H9 (cell line): Measurements from ENCODE around the gene DPM3. TPM values are rescaled to one million over a fixed set of nuclear protein-coding genes. Genes with fewer than 3 reads are reported as not detected.

Experiments
- DNase-seq: peaks from one replicate; pipeline ENCODE4 v3.0.0-alpha.2; 2017
- H2AFZ ChIP-seq: one replicate; pipeline ENCODE4 v1.6.1; 2013; ENCODE audit warnings: mild to moderate bottlenecking, low read length, control low read depth, moderate library complexity
- H2AK5ac ChIP-seq: 2 replicates; pipeline ENCODE4 v1.6.1; 2013; ENCODE audit warnings: low read length, control low read depth, mixed read lengths; ENCODE audit not compliant: insufficient read length
- H2BK120ac ChIP-seq: one replicate; pipeline ENCODE4 v1.6.1; 2013; ENCODE audit warnings: low read depth, mild to moderate bottlenecking, low read length, control low read depth, inconsistent platforms; ENCODE audit not compliant: poor library complexity, severe bottlenecking
- H2BK12ac ChIP-seq: 2 replicates; pipeline ENCODE4 v1.6.1; 2013; ENCODE audit warnings: low read length, control low read depth, mixed read lengths, low read depth; ENCODE audit not compliant: insufficient read length
- H2BK15ac ChIP-seq: 2 replicates; pipeline ENCODE4 v1.6.1; 2013; ENCODE audit warnings: low read depth, low read length, control low read depth
- H2BK20ac ChIP-seq: one replicate; pipeline ENCODE4 v1.6.1; 2013; ENCODE audit warnings: low read depth, mild to moderate bottlenecking, low read length, control low read depth, inconsistent platforms; ENCODE audit not compliant: poor library complexity, severe bottlenecking
- H2BK5ac ChIP-seq: 2 replicates; pipeline ENCODE4 v1.6.1; 2013; ENCODE audit warnings: low read length, control low read depth, mixed read lengths; ENCODE audit not compliant: insufficient read length
- H3K14ac ChIP-seq: 2 replicates; pipeline ENCODE4 v1.6.1; 2013; ENCODE audit warnings: low read length, control low read depth; ENCODE audit not compliant: insufficient read depth
- H3K18ac ChIP-seq: 2 replicates; pipeline ENCODE4 v1.6.1; 2013; ENCODE audit warnings: low read depth, mild to moderate bottlenecking, mixed read lengths, low read length, control low read depth; ENCODE audit not compliant: insufficient read length
- H3K23ac ChIP-seq: 2 replicates; pipeline ENCODE4 v1.6.1; 2013; ENCODE audit warnings: low read length, control low read depth, mixed read lengths, low read depth; ENCODE audit not compliant: insufficient read length
- H3K23me2 ChIP-seq: 2 replicates; pipeline ENCODE4 v1.6.1; 2013; ENCODE audit warnings: low read depth, mild to moderate bottlenecking, mixed read lengths, low read length, control low read depth; ENCODE audit not compliant: insufficient read length, poor library complexity, severe bottlenecking
- H3K27ac ChIP-seq: 2 replicates; pipeline ENCODE4 v1.5.1; 2013; ENCODE audit warnings: low read length, control low read depth, mixed read lengths, low read depth; ENCODE audit not compliant: insufficient read length
- H3K27me3 ChIP-seq: 2 replicates; pipeline ENCODE4 v1.6.1; 2013; ENCODE audit warnings: low read length, control low read depth, inconsistent platforms; ENCODE audit not compliant: insufficient read depth
- H3K4ac ChIP-seq: 2 replicates; pipeline ENCODE4 v1.6.1; 2013; ENCODE audit warnings: low read depth, mild to moderate bottlenecking, control low read depth, inconsistent platforms, low read length, moderate library complexity
- H3K4me1 ChIP-seq: 2 replicates; pipeline ENCODE4 v1.6.1; 2013; ENCODE audit warnings: low read length, control low read depth, inconsistent platforms; ENCODE audit not compliant: insufficient read depth
- H3K4me2 ChIP-seq: 2 replicates; pipeline ENCODE4 v1.6.1; 2013; ENCODE audit warnings: low read length, control low read depth, mixed read lengths; ENCODE audit not compliant: insufficient read length, insufficient read depth
- H3K56ac ChIP-seq: 2 replicates; pipeline ENCODE4 v1.6.1; 2013; ENCODE audit warnings: low read depth, mild to moderate bottlenecking, mixed read lengths, low read length, control low read depth; ENCODE audit not compliant: insufficient read length
- H3K79me1 ChIP-seq: 2 replicates; pipeline ENCODE4 v1.6.1; 2013; ENCODE audit warnings: low read depth, mild to moderate bottlenecking, moderate library complexity, low read length, control low read depth, inconsistent platforms; ENCODE audit not compliant: insufficient read depth, poor library complexity, severe bottlenecking
- H3K79me2 ChIP-seq: 2 replicates; pipeline ENCODE4 v1.6.1; 2013; ENCODE audit warnings: low read length, control low read depth, inconsistent platforms; ENCODE audit not compliant: insufficient read depth
- H3K9ac ChIP-seq: 2 replicates; pipeline ENCODE4 v1.6.1; 2013; ENCODE audit warnings: low read length, control low read depth, mixed read lengths; ENCODE audit not compliant: insufficient read length; ENCODE audit errors: extremely low read depth
- H3K9me3 ChIP-seq: one replicate; pipeline ENCODE4 v1.6.1; 2013; ENCODE audit warnings: low read depth, low read length, inconsistent platforms; ENCODE audit not compliant: control insufficient read depth
- H3T11ph ChIP-seq: one replicate; pipeline ENCODE4 v1.6.1; 2013; ENCODE audit warnings: mild to moderate bottlenecking, low read length, control low read depth, inconsistent platforms
- H4K20me1 ChIP-seq: one replicate; pipeline ENCODE4 v1.6.1; 2013; ENCODE audit not compliant: control insufficient read depth, insufficient read length, insufficient read depth
- H4K5ac ChIP-seq: 2 replicates; pipeline ENCODE4 v1.6.1; 2013; ENCODE audit warnings: low read depth, mild to moderate bottlenecking, mixed read lengths, low read length, control low read depth; ENCODE audit not compliant: insufficient read length
- H4K8ac ChIP-seq: replicated peaks from 2 replicates; pipeline ENCODE4 v1.6.1; 2013; ENCODE audit warnings: low read length, control low read depth, mixed read lengths, low read depth; ENCODE audit not compliant: insufficient read length
- H4K91ac ChIP-seq: 2 replicates; pipeline ENCODE4 v1.6.1; 2013; ENCODE audit warnings: low read depth, mild to moderate bottlenecking, moderate library complexity, mixed read lengths, low read length, control low read depth; ENCODE audit not compliant: insufficient read length
- H3K27ac Mint-ChIP-seq, 3 experiments: 2 replicates in 2 of 3; 3 replicates in 1 of 3; pipeline ENCODE4 v1.8.0; 2020 to 2021; ENCODE audit warnings: mixed read lengths in 3 of 3, mild to moderate bottlenecking in 1 of 3, moderate library complexity in 1 of 3
- H3K27me3 Mint-ChIP-seq: 2 replicates; pipeline ENCODE4 v1.8.0; 2021; ENCODE audit warnings: low read depth, mild to moderate bottlenecking, moderate library complexity, mixed read lengths
- H3K36me3 Mint-ChIP-seq, 3 experiments: 2 replicates in 2 of 3; 3 replicates in 1 of 3; pipeline ENCODE4 v1.8.0; 2020 to 2021; ENCODE audit warnings: low read depth in 3 of 3, mixed read lengths in 3 of 3; ENCODE audit not compliant: insufficient read depth in 1 of 3
- H3K4me1 Mint-ChIP-seq, 2 experiments: 2 replicates each; pipeline ENCODE4 v1.8.0; 2020; ENCODE audit warnings: mixed read lengths in 2 of 2
- H3K4me3 Mint-ChIP-seq, 2 experiments: 2 replicates in 1 of 2; 3 replicates in 1 of 2; pipeline ENCODE4 v1.8.0; 2020 to 2021; ENCODE audit warnings: mild to moderate bottlenecking in 2 of 2, mixed read lengths in 2 of 2, moderate library complexity in 1 of 2
- H3K9me3 Mint-ChIP-seq, 2 experiments: 2 replicates in 1 of 2; 3 replicates in 1 of 2; pipeline ENCODE4 v1.8.0; 2020; ENCODE audit warnings: mild to moderate bottlenecking in 2 of 2, mixed read lengths in 2 of 2, moderate library complexity in 1 of 2
- CTCF ChIP-seq: fragments of 200-600 bp; sonication (generic); conservative IDR thresholded peaks from 3 replicates; pipeline ENCODE4 v1.8.0; 2021; ENCODE audit warnings: antibody characterized with exemption, mild to moderate bottlenecking
- WGBS: extraction: QIAGEN DNeasy Blood & Tissue Kit; methylation state at CpG from one replicate; pipeline ENCODE4 v1.1.7; 2013; ENCODE audit warnings: missing lambda C conversion rate, low lambda C conversion rate, mixed read lengths; ENCODE audit not compliant: insufficient read length; ENCODE audit errors: extremely low coverage; 5-methylcytosine and 5-hydroxymethylcytosine counted together
- total RNA-seq: library from RNA; stranded (reverse); gene quantifications from 2 replicates; pipeline ENCODE4 v1.2.1, GENCODE V29; 2021

The DPM3 gene
- total RNA-seq, 1 experiment from 2014 or later, result 48.5 TPM

GRCh38 chr1:155177192-155177917 is 37.0 kb upstream of the DPM3 start:
- Histone ChIP-seq H4K91ac (no peak overlapping the region), H3K4me1 (no peaks in the 10 kb centered on the region), H4K20me1 (no peaks in the 10 kb centered on the region), H2BK12ac (no peak overlapping the region), H4K5ac (no peak overlapping the region), H2BK120ac (no peak overlapping the region), H3K4ac (no peak overlapping the region), H3K4me2 (no peak overlapping the region), H3K27me3 (no peaks in the 10 kb centered on the region), H2AK5ac (no peak overlapping the region), H3K56ac (no peak overlapping the region), H3K79me2 (no peaks in the 10 kb centered on the region; the same call in 1 of the 2 replicates), H3K18ac (no peak overlapping the region), H3K79me1 (no peaks in the 10 kb centered on the region), H3K23ac (no peak overlapping the region), H3K14ac (no peak overlapping the region), H4K8ac (no peak overlapping the region), H3T11ph (no peak overlapping the region), H3K27ac (no peak overlapping the region), H2BK5ac (no peak overlapping the region), H2BK20ac (no peak overlapping the region), H2BK15ac (no peak overlapping the region), H3K9me3 (no peaks in the 10 kb centered on the region), H2AFZ (no peak overlapping the region), H3K23me2 (peaks cover 16% of the 10 kb centered on the region), H3K9ac (no peak overlapping the region)
- peaks cover 17 to 31% of the 10 kb centered on the region in 2 experiments for H3K4me1 Mint-ChIP-seq
- H3K27ac Mint-ChIP-seq, result no peak overlapping the region
- peaks cover 37 to 52% (median 49%) of the 10 kb centered on the region in 3 experiments for H3K36me3 Mint-ChIP-seq
- DNase-seq, result no peak
- TF ChIP-seq CTCF, result no peak
- no CpG with 5 or more reads among the region's 11 CpGs for WGBS
- no peaks in the 10 kb centered on the region for H3K9me3 Mint-ChIP-seq
- no peaks in the 10 kb centered on the region; the same call in none of the 2 replicates for H3K27me3 Mint-ChIP-seq
- H3K4me3 Mint-ChIP-seq, result no peak overlapping the region; a peak in 1 of 5 replicates
